Smooth muscle cell (in vitro differentiated cells): ENCODE measurements around the gene NFIB. TPM values are rescaled to one million over a fixed set of nuclear protein-coding genes. Genes with fewer than 3 reads are reported as not detected.
A peak's percentile ranks its signal among the peaks of the same experiment; 100 is the strongest.

ENCODE experiments used
- DNase-seq: peaks from one replicate; lab custom pipeline; 2025; ENCODE audit not compliant: unreplicated experiment; lab: John Stamatoyannopoulos, UW
- H2AFZ ChIP-seq: fragments of 200-600 bp; sonication (generic); 2 replicates; pipeline ENCODE4 v1.6.0; 2016; ENCODE audit warnings: antibody characterized with exemption, low read depth, mild to moderate bottlenecking
- H3F3A ChIP-seq: fragments of 200-600 bp; sonication (generic); 2 replicates; pipeline ENCODE4 v1.6.0; 2017; ENCODE audit warnings: antibody characterized with exemption, low read depth
- H3K27ac ChIP-seq: fragments of 200-600 bp; sonication (generic); 2 replicates; pipeline ENCODE4 v1.5.1; 2016; ENCODE audit warnings: low read depth, mild to moderate bottlenecking
- H3K27me3 ChIP-seq: fragments of 200-600 bp; sonication (generic); 2 replicates; pipeline ENCODE4 v1.6.1; 2016; ENCODE audit warnings: low read depth, mild to moderate bottlenecking
- H3K36me3 ChIP-seq: fragments of 200-600 bp; sonication (generic); 2 replicates; pipeline ENCODE4 v1.5.1; 2016; ENCODE audit warnings: low read depth
- H3K4me1 ChIP-seq: fragments of 200-600 bp; sonication (generic); 2 replicates; pipeline ENCODE4 v1.5.1; 2016; ENCODE audit warnings: low read depth
- H3K4me2 ChIP-seq: fragments of 200-600 bp; sonication (generic); 2 replicates; pipeline ENCODE4 v1.6.0; 2016; ENCODE audit warnings: mild to moderate bottlenecking
- H3K4me3 ChIP-seq: fragments of 200-600 bp; sonication (generic); 2 replicates; pipeline ENCODE4 v1.5.1; 2016; ENCODE audit warnings: mild to moderate bottlenecking
- H3K79me2 ChIP-seq: fragments of 200-600 bp; sonication (generic); 2 replicates; pipeline ENCODE4 v1.6.0; 2016; ENCODE audit warnings: low read depth, mild to moderate bottlenecking
- H3K9ac ChIP-seq: fragments of 200-600 bp; sonication (generic); 2 replicates; pipeline ENCODE4 v1.6.0; 2016; ENCODE audit warnings: low read depth
- H3K9me3 ChIP-seq: fragments of 200-600 bp; sonication (generic); replicated peaks from 2 replicates; pipeline ENCODE4 v1.5.1; 2016; ENCODE audit warnings: low read depth
- H4K20me1 ChIP-seq: fragments of 200-600 bp; sonication (generic); 2 replicates; pipeline ENCODE4 v1.6.0; 2016; ENCODE audit warnings: low read depth
- CTCF ChIP-seq: fragments of 200-600 bp; sonication (generic); IDR thresholded peaks from 2 replicates; pipeline ENCODE4 v1.5.1; 2017; ENCODE audit warnings: borderline replicate concordance, mild to moderate bottlenecking, antibody characterized with exemption; ENCODE audit not compliant: insufficient read depth, poor library complexity, severe bottlenecking
- WGBS: methylation state at CpG from one replicate; pipeline ENCODE4 v1.1.7; 2016; ENCODE audit warnings: low lambda C conversion rate; 5-methylcytosine and 5-hydroxymethylcytosine counted together
- polyA plus RNA-seq: library from polyadenylated mRNA; unstranded; fragments of >200 nt; fragmentation: Nextera tagmentation; extraction: Ambion mirVana; gene quantifications from 2 replicates; pipeline ENCODE4 v1.2.1, GENCODE V29; 2016
- total RNA-seq: library from RNA; depleted of rRNA; stranded (reverse); fragments of >200 nt; gene quantifications from 2 replicates; pipeline ENCODE4 v1.2.3, GENCODE V29; 2014

The NFIB gene
- total and polyA plus RNA-seq, 2 experiments from 2014 or later: 0.93 to 1.7 TPM

DNA sequence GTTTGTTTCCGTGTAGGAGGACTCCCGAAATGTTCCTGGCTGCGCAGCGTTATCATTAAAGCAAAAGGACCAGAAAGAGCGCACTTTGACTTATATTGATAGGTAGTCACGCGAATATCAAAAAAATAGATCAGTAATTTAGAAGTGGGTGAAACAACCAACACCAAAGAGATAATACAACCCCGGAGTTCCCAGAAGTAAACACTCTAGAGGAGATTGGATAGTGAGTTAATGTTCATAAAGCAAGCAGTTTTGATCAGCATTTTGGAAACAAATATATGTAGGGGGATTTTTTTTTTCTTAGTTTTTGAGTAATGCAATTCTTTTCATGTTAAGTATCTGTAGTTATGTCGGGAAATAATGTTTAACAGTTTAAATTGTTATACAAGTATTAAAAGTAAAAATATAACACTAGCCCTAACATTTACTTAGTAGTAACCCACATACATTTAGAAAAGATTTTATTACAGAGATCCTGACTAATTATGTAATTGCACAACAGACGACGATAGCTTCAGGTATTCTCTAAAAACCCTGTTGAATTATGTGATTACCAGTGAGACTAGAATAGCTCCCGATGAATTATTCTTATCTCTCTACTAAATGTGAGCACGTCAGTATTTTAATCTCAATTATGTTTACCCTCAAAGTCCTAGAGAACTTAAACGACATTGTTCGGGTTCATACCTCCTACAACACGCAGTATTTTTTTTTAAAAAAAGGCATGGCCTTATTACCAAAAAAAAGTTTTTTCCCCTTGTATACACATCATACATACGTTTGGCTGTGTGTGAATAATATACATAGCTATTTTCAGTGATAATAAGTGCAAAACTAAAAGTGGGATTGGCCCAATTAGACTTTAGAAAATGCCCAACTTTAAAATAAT lies 9.4 kb upstream of the NFIB start:
- H3K4me1 ChIP-seq: no peaks in the 10 kb centered on the region
- H3F3A ChIP-seq: no peaks in the 10 kb centered on the region
- no peaks in the 10 kb centered on the region for H3K36me3 ChIP-seq
- 31% methylated on average over 17 of the region's 17 CpGs for WGBS
- peak overlapping the region; percentile 85 for H2AFZ ChIP-seq
- no peak for TF ChIP-seq CTCF
- peak overlapping the region; percentile 86 for H3K4me2 ChIP-seq
- H3K27ac ChIP-seq: no peak overlapping the region
- H3K79me2 ChIP-seq: no peaks in the 10 kb centered on the region
- H3K9me3 ChIP-seq: no peaks in the 10 kb centered on the region
- H4K20me1 ChIP-seq: no peaks in the 10 kb centered on the region
- no peaks in the 10 kb centered on the region for H3K27me3 ChIP-seq
- no peak for DNase-seq
- peak overlapping the region; percentile 36 for H3K9ac ChIP-seq
- peak overlapping the region; percentile 67 for H3K4me3 ChIP-seq

GRCh38 chr9:14322211-14323082 lies 8.5 kb upstream of the NFIB start:
- Histone ChIP-seq H3K9ac (peak overlapping the region; percentile 36), H3K79me2 (no peaks in the 10 kb centered on the region), H3K4me3 (peak overlapping the region; percentile 67), H3K4me2 (peak overlapping the region; percentile 86), H3F3A (no peaks in the 10 kb centered on the region), H2AFZ (peak overlapping the region; percentile 85), H3K27me3 (peaks cover 3% of the 10 kb centered on the region), H3K9me3 (no peaks in the 10 kb centered on the region), H4K20me1 (no peaks in the 10 kb centered on the region), H3K4me1 (no peaks in the 10 kb centered on the region), H3K36me3 (no peaks in the 10 kb centered on the region), H3K27ac (no peak overlapping the region)
- WGBS: under 1% methylated on average over 36 of the region's 98 CpGs
- peak; percentile 40 for TF ChIP-seq CTCF
- DNase-seq: peak; percentile 74

GRCh38 chr9:14321517-14322130 lies 7.7 kb upstream of the NFIB start:
- TF ChIP-seq CTCF: no peak

More at GRCh38 chr9:14321517-14322130, 7.7 kb upstream of the NFIB start:
- Histone ChIP-seq H3K27ac (no peak overlapping the region), H2AFZ (peak overlapping the region; percentile 68), H3K4me3 (peak overlapping the region; percentile 67), H3K79me2 (no peaks in the 10 kb centered on the region), H3K4me1 (no peaks in the 10 kb centered on the region), H3K4me2 (peak overlapping the region; percentile 86), H3K9ac (no peak overlapping the region), H3K27me3 (peaks cover 8% of the 10 kb centered on the region), H3K9me3 (no peaks in the 10 kb centered on the region), H3F3A (no peaks in the 10 kb centered on the region), H4K20me1 (no peaks in the 10 kb centered on the region), H3K36me3 (no peaks in the 10 kb centered on the region)
- 5% methylated on average over 9 of the region's 9 CpGs for WGBS
- no peak for DNase-seq
